ENCODE measurements around the gene SPACA6. TPM values are rescaled to one million over a fixed set of nuclear protein-coding genes. Genes with fewer than 3 reads are reported as not detected.

The SPACA6 gene
- total RNA-seq, 4 donors from 2014 or later, result 11.8 to 37.8 (median 17.4) TPM

DNA sequence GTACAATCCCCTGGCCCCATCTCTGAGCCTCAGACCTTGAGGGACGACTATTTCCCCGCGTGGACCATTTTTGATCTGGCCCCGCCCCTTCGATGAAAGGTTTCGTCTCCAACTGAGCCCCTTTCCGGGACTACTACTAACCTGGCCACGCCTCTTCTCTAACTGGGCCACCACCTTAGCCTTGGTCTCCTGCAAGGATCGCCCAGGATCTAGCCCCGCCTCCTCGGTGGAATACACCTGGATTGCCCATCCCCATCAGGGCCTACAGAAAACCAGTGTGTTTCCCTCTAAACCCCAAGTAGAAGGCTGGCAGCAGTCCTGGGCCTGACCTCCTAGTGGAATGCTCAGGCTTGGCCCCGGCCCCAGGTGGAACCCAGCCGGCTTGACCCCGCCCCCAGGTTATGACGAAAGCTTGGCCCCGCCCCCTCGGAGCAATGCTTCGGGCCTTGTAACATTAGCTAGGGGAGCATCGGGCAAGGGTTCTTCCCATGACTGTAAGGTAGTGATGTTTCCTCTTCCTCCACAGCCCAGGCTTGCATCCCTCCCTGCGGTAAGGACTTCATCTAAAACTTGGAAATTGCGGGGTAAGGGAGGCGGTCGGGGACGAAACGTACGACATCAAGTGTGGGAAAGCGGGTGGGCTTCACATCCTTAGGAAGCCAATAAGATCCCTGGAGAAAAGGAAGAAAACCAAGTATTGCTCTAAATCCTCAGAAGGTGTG lies 9.1 kb downstream of the SPACA6 start:
- Histone ChIP-seq H3K36me3 (peaks cover 22 to 74% (median 52%) of the 10 kb centered on the region in 4 donors), H3K27ac (replicated peaks in 1 of 4) (peak overlapping the region; percentile 88 to 94 (median 92)), H3K27me3 (no peaks in the 10 kb centered on the region), H3K4me1 (peaks cover 34 to 47% (median 41%) of the 10 kb centered on the region in 4 donors), H3K4me3 (peak overlapping the region in 3 of 4 donors; percentile 62 to 67 (median 65)), H3K9me3 (no peaks in the 10 kb centered on the region)
- intact Hi-C loops (cut with DNase I), result loop anchor here (2.0 to 10.0 kb wide), 2 partner anchors 13 to 337 kb away; partner anchors contain the start of genes CLDND2 and ETFB
- DNase-seq (ENCODE audit: extremely low spot score), result peak; percentile 96
- TF ChIP-seq, protein P1, sequence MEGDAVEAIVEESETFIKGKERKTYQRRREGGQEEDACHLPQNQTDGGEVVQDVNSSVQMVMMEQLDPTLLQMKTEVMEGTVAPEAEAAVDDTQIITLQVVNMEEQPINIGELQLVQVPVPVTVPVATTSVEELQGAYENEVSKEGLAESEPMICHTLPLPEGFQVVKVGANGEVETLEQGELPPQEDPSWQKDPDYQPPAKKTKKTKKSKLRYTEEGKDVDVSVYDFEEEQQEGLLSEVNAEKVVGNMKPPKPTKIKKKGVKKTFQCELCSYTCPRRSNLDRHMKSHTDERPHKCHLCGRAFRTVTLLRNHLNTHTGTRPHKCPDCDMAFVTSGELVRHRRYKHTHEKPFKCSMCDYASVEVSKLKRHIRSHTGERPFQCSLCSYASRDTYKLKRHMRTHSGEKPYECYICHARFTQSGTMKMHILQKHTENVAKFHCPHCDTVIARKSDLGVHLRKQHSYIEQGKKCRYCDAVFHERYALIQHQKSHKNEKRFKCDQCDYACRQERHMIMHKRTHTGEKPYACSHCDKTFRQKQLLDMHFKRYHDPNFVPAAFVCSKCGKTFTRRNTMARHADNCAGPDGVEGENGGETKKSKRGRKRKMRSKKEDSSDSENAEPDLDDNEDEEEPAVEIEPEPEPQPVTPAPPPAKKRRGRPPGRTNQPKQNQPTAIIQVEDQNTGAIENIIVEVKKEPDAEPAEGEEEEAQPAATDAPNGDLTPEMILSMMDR (IDR thresholded peaks at IDR 0.05), result no peak
- peak; percentile 36 to 65 for TF ChIP-seq POLR2AphosphoS5 (IDR thresholded peaks at IDR 0.05)
- no peak for TF ChIP-seq EP300 (IDR thresholded peaks at IDR 0.05)
- 44% methylated on average over 25 of the region's 27 CpGs for WGBS

DNA sequence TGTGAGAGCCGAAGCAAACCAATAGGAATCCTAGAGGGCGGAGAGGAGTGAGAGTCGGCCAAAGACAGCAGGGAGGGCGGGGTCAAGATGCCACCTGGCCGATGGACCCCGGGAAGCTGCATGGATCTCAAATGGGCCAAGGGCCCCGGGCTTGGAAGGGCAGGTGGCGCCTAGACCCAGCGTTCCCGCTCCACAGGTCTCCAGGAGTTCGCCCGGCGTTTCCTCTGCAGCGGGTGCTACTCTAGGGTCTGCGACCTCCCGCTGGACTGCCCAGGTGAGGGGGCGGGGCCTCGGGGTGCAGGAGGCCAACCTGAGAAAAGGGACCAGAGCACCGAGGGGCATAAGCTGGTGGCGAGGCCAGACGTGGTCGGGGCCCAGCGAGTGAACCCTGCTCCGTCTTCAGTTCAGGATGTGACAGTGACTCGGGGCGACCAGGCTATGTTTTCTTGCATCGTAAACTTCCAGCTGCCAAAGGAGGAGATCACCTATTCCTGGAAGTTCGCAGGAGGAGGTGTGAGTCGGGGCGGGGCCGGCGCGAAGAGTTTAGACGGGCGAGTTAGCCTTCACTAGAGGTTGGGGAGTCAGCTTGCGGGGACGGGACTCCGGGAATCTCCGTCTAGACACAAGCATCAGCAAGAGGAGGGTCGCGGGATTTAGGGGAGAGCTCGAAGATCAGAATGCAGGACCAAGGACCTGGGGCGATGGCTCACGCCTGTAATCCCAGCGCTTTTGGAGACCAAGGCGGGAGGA lies 9.9 kb downstream of the SPACA6 start:
- Histone ChIP-seq H3K9me3 (no peaks in the 10 kb centered on the region), H3K27me3 (no peaks in the 10 kb centered on the region), H3K4me3 (peak overlapping the region; percentile 62 to 72 (median 66)), H3K36me3 (peaks cover 19 to 69% (median 48%) of the 10 kb centered on the region in 4 donors), H3K4me1 (peaks cover 34 to 47% (median 41%) of the 10 kb centered on the region in 4 donors), H3K27ac (replicated peaks in 1 of 4) (peak overlapping the region; percentile 88 to 94 (median 92))
- WGBS, result 49% methylated on average over 26 of the region's 46 CpGs
- intact Hi-C loops (cut with DNase I), result loop anchor here (2.0 to 10.0 kb wide), 2 partner anchors 14 to 338 kb away; partner anchors contain the start of genes CLDND2 and ETFB
- TF ChIP-seq, protein P1 (IDR thresholded peaks at IDR 0.05), result no peak
- TF ChIP-seq POLR2AphosphoS5 (IDR thresholded peaks at IDR 0.05), result peak in 1 of 2 donors; percentile 47
- no peak for DNase-seq (ENCODE audit: extremely low spot score)

GRCh38 chr19:51703575-51704515 lies 10.7 kb downstream of the SPACA6 start:
- TF ChIP-seq POLR2A (IDR thresholded peaks at IDR 0.05; ENCODE audit: low read depth) (peak; percentile 70), EP300 (IDR thresholded peaks at IDR 0.05) (peak; percentile 27), POLR2AphosphoS5 (IDR thresholded peaks at IDR 0.05) (peak; percentile 94 to 95)
- TF ChIP-seq, protein P1 (IDR thresholded peaks at IDR 0.05), result peak; percentile 38 to 51 (median 43)
- Histone ChIP-seq H3K4me3 (peak overlapping the region; percentile 62 to 72 (median 66)), H3K9me3 (no peaks in the 10 kb centered on the region), H3K27ac (replicated peaks in 1 of 4) (peak overlapping the region; percentile 88 to 94 (median 92)), H3K27me3 (no peaks in the 10 kb centered on the region), H3K36me3 (peaks cover 16 to 61% (median 40%) of the 10 kb centered on the region in 4 donors), H3K4me1 (peaks cover 34 to 47% (median 41%) of the 10 kb centered on the region in 4 donors)
- peak; percentile 100 for DNase-seq (ENCODE audit: extremely low spot score)
- intact Hi-C loops (cut with DNase I), result loop anchor here (2.0 to 10.0 kb wide), 2 partner anchors 15 to 339 kb away; partner anchors contain the start of genes CLDND2 and ETFB
- WGBS, result 3% methylated on average over 25 of the region's 74 CpGs

DNA sequence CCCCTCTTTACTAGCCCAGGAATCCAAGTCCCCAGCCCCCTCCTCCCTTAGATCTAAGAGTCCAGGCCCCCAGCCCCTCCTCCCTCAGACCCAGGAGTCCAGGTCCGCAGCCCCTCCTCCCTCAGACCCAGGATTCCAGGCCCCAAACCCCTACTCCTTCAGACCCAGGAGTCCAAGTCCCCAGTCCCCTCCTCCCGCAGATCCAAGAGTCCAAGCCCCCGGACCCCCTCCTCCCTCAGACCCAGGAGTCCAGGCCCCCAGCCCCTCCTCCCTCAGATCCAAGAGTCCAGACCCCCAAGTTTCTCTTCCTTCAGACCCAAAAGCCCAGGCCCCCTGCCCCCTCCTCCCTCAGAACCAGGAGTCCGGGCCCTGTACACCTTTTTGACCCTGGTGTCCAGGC lies 11.5 kb downstream of the SPACA6 start:
- TF ChIP-seq, protein P1 (IDR thresholded peaks at IDR 0.05), result no peak
- no peak for TF ChIP-seq POLR2AphosphoS5 (IDR thresholded peaks at IDR 0.05)
- TF ChIP-seq EP300 (IDR thresholded peaks at IDR 0.05), result no peak
- no peak for TF ChIP-seq POLR2A (IDR thresholded peaks at IDR 0.05; ENCODE audit: low read depth)

More for the DNA sequence above, 11.5 kb downstream of the SPACA6 start:
- Histone ChIP-seq H3K9me3 (no peaks in the 10 kb centered on the region), H3K4me1 (peaks cover 34 to 47% (median 41%) of the 10 kb centered on the region in 4 donors), H3K4me3 (peak overlapping the region; percentile 62 to 72 (median 66)), H3K27me3 (no peaks in the 10 kb centered on the region), H3K27ac (replicated peaks in 1 of 4) (peak overlapping the region; percentile 88 to 94 (median 92)), H3K36me3 (peaks cover 16 to 53% (median 32%) of the 10 kb centered on the region in 4 donors)
- DNase-seq (ENCODE audit: extremely low spot score), result no peak
- WGBS, result 55% methylated on average over 4 of the region's 4 CpGs
- intact Hi-C loops (cut with DNase I), result loop anchor here (10.0 kb wide), 1 partner anchor 340 kb away; the partner anchor contains the start of genes CLDND2 and ETFB

Measured in esophagus muscularis mucosa (tissue), 4 donors.